Muscle of leg (tissue), 11 donors: ENCODE data around the gene PDZK1. TPM values are rescaled to one million over a fixed set of nuclear protein-coding genes. Genes with fewer than 3 reads are reported as not detected.
A peak's percentile ranks its signal among the peaks of the same experiment; 100 is the strongest.
"Not testable (repeated sequence)": the region's sequence is repeated elsewhere in the genome, so short reads cannot be mapped to it uniquely, and the experiment has no call there.

ENCODE experiments used
- DNase-seq: peaks from one replicate; pipeline ENCODE4 v3.0.0; 2013
- H3K27ac ChIP-seq: one replicate; pipeline ENCODE4 v1.5.1; 2013; ENCODE audit warnings: mild to moderate bottlenecking, low read length, control low read depth
- H3K27me3 ChIP-seq: one replicate; pipeline ENCODE4 v1.6.1; 2013; ENCODE audit warnings: low read length; ENCODE audit not compliant: control insufficient read depth, insufficient read depth
- H3K36me3 ChIP-seq: one replicate; pipeline ENCODE4 v1.6.1; 2013; ENCODE audit warnings: low read length; ENCODE audit not compliant: control insufficient read depth, insufficient read depth
- H3K4me1 ChIP-seq: one replicate; pipeline ENCODE4 v1.6.1; 2013; ENCODE audit warnings: low read length; ENCODE audit not compliant: control insufficient read depth, insufficient read depth
- H3K4me3 ChIP-seq: one replicate; pipeline ENCODE4 v1.5.1; 2013; ENCODE audit warnings: low read length, control low read depth
- H3K9me3 ChIP-seq: replicated peaks from 2 replicates; pipeline ENCODE4 v1.6.1; 2013; ENCODE audit warnings: low read depth, low read length; ENCODE audit not compliant: control insufficient read depth
- WGBS: methylation state at CpG from one replicate; pipeline ENCODE4 v1.1.5; 2013; ENCODE audit warnings: missing lambda C conversion rate; ENCODE audit not compliant: insufficient coverage; 5-methylcytosine and 5-hydroxymethylcytosine counted together
- polyA plus RNA-seq, 8 donors: library from polyadenylated mRNA; unstranded; fragments of 120-200 nt; gene quantifications; one replicate each; pipeline versions ENCODE4 v1.2.1 to v1.2.3, GENCODE V29; 2013; ENCODE audit warnings: inconsistent platforms in 1 of 8, low replicate concordance in 1 of 8; ENCODE audit not compliant: insufficient read length in 8 of 8, insufficient read depth in 1 of 8
- total RNA-seq: library from RNA; stranded (reverse); fragments of 120-200 nt; gene quantifications from one replicate; pipeline ENCODE4 v1.2.4, GENCODE V29; 2013

PDZK1 gene
- total and polyA plus RNA-seq, 9 donors: 0.40 to 3.2 (median 0.80) TPM

- H3K9me3 ChIP-seq: no peaks in the 10 kb centered on the region
- no peaks in the 10 kb centered on the region for H3K36me3 ChIP-seq
- no peak overlapping the region for H3K4me3 ChIP-seq
- H3K4me1 ChIP-seq: peaks cover 19% of the 10 kb centered on the region
- WGBS: 90% methylated on average over 8 of the region's 11 CpGs
- no peaks in the 10 kb centered on the region for H3K27me3 ChIP-seq
- DNase-seq: no peak
- H3K27ac ChIP-seq: no peak overlapping the region
Observed at GRCh38 chr1:145692785-145693443, 14.3 kb downstream of the PDZK1 start.

GRCh38 chr1:145690587-145691558, 16.3 kb downstream of the PDZK1 start:
- Histone ChIP-seq H3K27me3 (no peaks in the 10 kb centered on the region), H3K36me3 (no peaks in the 10 kb centered on the region), H3K4me1 (peaks cover 7% of the 10 kb centered on the region), H3K9me3 (no peaks in the 10 kb centered on the region), H3K27ac (no peak overlapping the region), H3K4me3 (no peak overlapping the region)
- DNase-seq: peak; percentile 34
- WGBS: 76% methylated on average over 3 of the region's 5 CpGs

GRCh38 chr1:145689922-145690321, 17.2 kb downstream of the PDZK1 start:
- no peak overlapping the region for H3K27ac ChIP-seq
- no peaks in the 10 kb centered on the region for H3K9me3 ChIP-seq
- no peak for DNase-seq
- WGBS: 94% methylated on average over 3 of the region's 6 CpGs
- H3K36me3 ChIP-seq: no peaks in the 10 kb centered on the region
- H3K27me3 ChIP-seq: no peaks in the 10 kb centered on the region
- no peaks in the 10 kb centered on the region for H3K4me1 ChIP-seq
- H3K4me3 ChIP-seq: no peak overlapping the region

GRCh38 chr1:145688924-145689323, 18.2 kb downstream of the PDZK1 start:
- Histone ChIP-seq H3K36me3 (no peaks in the 10 kb centered on the region), H3K4me3 (no peak overlapping the region), H3K9me3 (no peaks in the 10 kb centered on the region), H3K4me1 (no peaks in the 10 kb centered on the region), H3K27me3 (no peaks in the 10 kb centered on the region), H3K27ac (no peak overlapping the region)
- 92% methylated on average over 6 of the region's 6 CpGs for WGBS
- DNase-seq: no peak

- no peaks in the 10 kb centered on the region for H3K36me3 ChIP-seq
- no peaks in the 10 kb centered on the region for H3K9me3 ChIP-seq
- no peaks in the 10 kb centered on the region for H3K27me3 ChIP-seq
- no peak overlapping the region for H3K4me3 ChIP-seq
- H3K4me1 ChIP-seq: no peaks in the 10 kb centered on the region
- no peak for DNase-seq
- 75% methylated on average over 1 of the region's 4 CpGs for WGBS
- no peak overlapping the region for H3K27ac ChIP-seq
Observed at GRCh38 chr1:145688328-145688727, 18.8 kb downstream of the PDZK1 start.

GRCh38 chr1:145686078-145686477, 21.1 kb downstream of the PDZK1 start:
- not testable (repeated sequence) for H3K9me3 ChIP-seq, H3K27ac ChIP-seq, H3K36me3 ChIP-seq, H3K27me3 ChIP-seq, H3K4me3 ChIP-seq, H3K4me1 ChIP-seq, DNase-seq
- WGBS: no CpG with 5 or more reads among the region's 1 CpG

GRCh38 chr1:145684858-145685257, 22.3 kb downstream of the PDZK1 start:
- not testable (repeated sequence) for H3K4me1 ChIP-seq, H3K4me3 ChIP-seq, DNase-seq, H3K27ac ChIP-seq, H3K27me3 ChIP-seq, H3K36me3 ChIP-seq, H3K9me3 ChIP-seq
- WGBS: no CpG with 5 or more reads among the region's 3 CpGs

- not testable (repeated sequence) for DNase-seq, H3K4me3 ChIP-seq, H3K4me1 ChIP-seq, H3K27ac ChIP-seq, H3K9me3 ChIP-seq, H3K27me3 ChIP-seq, H3K36me3 ChIP-seq
- no CpG with 5 or more reads among the region's 1 CpG for WGBS
Observed at GRCh38 chr1:145673217-145673616, 34.0 kb downstream of the PDZK1 start.

- not testable (repeated sequence) for H3K27ac ChIP-seq, H3K9me3 ChIP-seq, H3K27me3 ChIP-seq, H3K36me3 ChIP-seq, DNase-seq, H3K4me3 ChIP-seq, H3K4me1 ChIP-seq
- no CpG with 5 or more reads among the region's 3 CpGs for WGBS
Observed at GRCh38 chr1:145670995-145671745, 36.0 kb downstream of the PDZK1 start.

GRCh38 chr1:145665015-145665414, 42.2 kb downstream of the PDZK1 start:
- H3K36me3 ChIP-seq, H3K27me3 ChIP-seq, H3K4me3 ChIP-seq, H3K27ac ChIP-seq, H3K4me1 ChIP-seq, DNase-seq, H3K9me3 ChIP-seq: not testable (repeated sequence)
- no CpG with 5 or more reads among the region's 4 CpGs for WGBS
